Smooth muscle cell (in vitro differentiated cells): ENCODE results near the gene GJB6. TPM values are rescaled to one million over a fixed set of nuclear protein-coding genes. Genes with fewer than 3 reads are reported as not detected.

Source experiments
- DNase-seq: peaks from one replicate; lab custom pipeline; 2025; ENCODE audit not compliant: unreplicated experiment; lab: John Stamatoyannopoulos, UW
- H2AFZ ChIP-seq: fragments of 200-600 bp; sonication (generic); 2 replicates; pipeline ENCODE4 v1.6.0; 2016; ENCODE audit warnings: antibody characterized with exemption, low read depth, mild to moderate bottlenecking
- H3F3A ChIP-seq: fragments of 200-600 bp; sonication (generic); 2 replicates; pipeline ENCODE4 v1.6.0; 2017; ENCODE audit warnings: antibody characterized with exemption, low read depth
- H3K27ac ChIP-seq: fragments of 200-600 bp; sonication (generic); 2 replicates; pipeline ENCODE4 v1.5.1; 2016; ENCODE audit warnings: low read depth, mild to moderate bottlenecking
- H3K27me3 ChIP-seq: fragments of 200-600 bp; sonication (generic); 2 replicates; pipeline ENCODE4 v1.6.1; 2016; ENCODE audit warnings: low read depth, mild to moderate bottlenecking
- H3K36me3 ChIP-seq: fragments of 200-600 bp; sonication (generic); 2 replicates; pipeline ENCODE4 v1.5.1; 2016; ENCODE audit warnings: low read depth
- H3K4me1 ChIP-seq: fragments of 200-600 bp; sonication (generic); 2 replicates; pipeline ENCODE4 v1.5.1; 2016; ENCODE audit warnings: low read depth
- H3K4me2 ChIP-seq: fragments of 200-600 bp; sonication (generic); 2 replicates; pipeline ENCODE4 v1.6.0; 2016; ENCODE audit warnings: mild to moderate bottlenecking
- H3K4me3 ChIP-seq: fragments of 200-600 bp; sonication (generic); 2 replicates; pipeline ENCODE4 v1.5.1; 2016; ENCODE audit warnings: mild to moderate bottlenecking
- H3K79me2 ChIP-seq: fragments of 200-600 bp; sonication (generic); 2 replicates; pipeline ENCODE4 v1.6.0; 2016; ENCODE audit warnings: low read depth, mild to moderate bottlenecking
- H3K9ac ChIP-seq: fragments of 200-600 bp; sonication (generic); 2 replicates; pipeline ENCODE4 v1.6.0; 2016; ENCODE audit warnings: low read depth
- H3K9me3 ChIP-seq: fragments of 200-600 bp; sonication (generic); replicated peaks from 2 replicates; pipeline ENCODE4 v1.5.1; 2016; ENCODE audit warnings: low read depth
- H4K20me1 ChIP-seq: fragments of 200-600 bp; sonication (generic); 2 replicates; pipeline ENCODE4 v1.6.0; 2016; ENCODE audit warnings: low read depth
- WGBS: methylation state at CpG from one replicate; pipeline ENCODE4 v1.1.7; 2016; ENCODE audit warnings: low lambda C conversion rate; 5-methylcytosine and 5-hydroxymethylcytosine counted together
- polyA plus RNA-seq: library from polyadenylated mRNA; unstranded; fragments of >200 nt; fragmentation: Nextera tagmentation; extraction: Ambion mirVana; gene quantifications from 2 replicates; pipeline ENCODE4 v1.2.1, GENCODE V29; 2016
- total RNA-seq: library from RNA; depleted of rRNA; stranded (reverse); fragments of >200 nt; gene quantifications from 2 replicates; pipeline ENCODE4 v1.2.3, GENCODE V29; 2014
- TF ChIP-seq, protein P1 (sequence below): fragments of 200-600 bp; sonication (generic); IDR thresholded peaks from 2 replicates; pipeline ENCODE4 v1.5.1; 2017; ENCODE audit warnings: borderline replicate concordance, mild to moderate bottlenecking, antibody characterized with exemption; ENCODE audit not compliant: insufficient read depth, poor library complexity, severe bottlenecking

Gene GJB6
- total and polyA plus RNA-seq, 2 experiments from 2014 or later: 8.4 to 55.6 TPM

DNA sequence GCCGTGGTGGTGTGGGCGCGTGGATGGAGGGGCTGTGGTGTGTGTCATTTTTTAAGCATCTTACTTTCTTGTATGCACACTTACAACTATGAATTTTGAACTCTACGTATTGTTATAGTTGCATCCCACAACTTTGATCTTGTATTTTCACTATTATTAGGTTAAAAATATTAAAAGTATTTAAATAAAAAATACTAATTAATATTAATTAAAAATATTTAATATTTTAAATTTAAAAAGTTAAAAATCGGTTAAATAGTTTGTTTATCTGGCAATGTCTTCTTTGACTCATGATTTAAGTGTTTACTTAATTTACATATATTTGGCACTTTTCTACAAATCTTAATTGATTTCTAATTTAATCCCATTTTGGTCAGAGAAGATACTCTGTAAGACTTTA is 17.8 kb upstream of the GJB6 start:
- Histone ChIP-seq H3K9me3 (no peaks in the 10 kb centered on the region), H4K20me1 (no peaks in the 10 kb centered on the region), H3K4me1 (no peaks in the 10 kb centered on the region), H3K27me3 (peaks cover under 1% of the 10 kb centered on the region), H3K79me2 (no peaks in the 10 kb centered on the region), H3K4me3 (no peak overlapping the region), H3K9ac (no peak overlapping the region), H2AFZ (no peak overlapping the region), H3F3A (no peaks in the 10 kb centered on the region), H3K36me3 (no peaks in the 10 kb centered on the region), H3K4me2 (no peak overlapping the region), H3K27ac (no peak overlapping the region)
- TF ChIP-seq, protein P1, sequence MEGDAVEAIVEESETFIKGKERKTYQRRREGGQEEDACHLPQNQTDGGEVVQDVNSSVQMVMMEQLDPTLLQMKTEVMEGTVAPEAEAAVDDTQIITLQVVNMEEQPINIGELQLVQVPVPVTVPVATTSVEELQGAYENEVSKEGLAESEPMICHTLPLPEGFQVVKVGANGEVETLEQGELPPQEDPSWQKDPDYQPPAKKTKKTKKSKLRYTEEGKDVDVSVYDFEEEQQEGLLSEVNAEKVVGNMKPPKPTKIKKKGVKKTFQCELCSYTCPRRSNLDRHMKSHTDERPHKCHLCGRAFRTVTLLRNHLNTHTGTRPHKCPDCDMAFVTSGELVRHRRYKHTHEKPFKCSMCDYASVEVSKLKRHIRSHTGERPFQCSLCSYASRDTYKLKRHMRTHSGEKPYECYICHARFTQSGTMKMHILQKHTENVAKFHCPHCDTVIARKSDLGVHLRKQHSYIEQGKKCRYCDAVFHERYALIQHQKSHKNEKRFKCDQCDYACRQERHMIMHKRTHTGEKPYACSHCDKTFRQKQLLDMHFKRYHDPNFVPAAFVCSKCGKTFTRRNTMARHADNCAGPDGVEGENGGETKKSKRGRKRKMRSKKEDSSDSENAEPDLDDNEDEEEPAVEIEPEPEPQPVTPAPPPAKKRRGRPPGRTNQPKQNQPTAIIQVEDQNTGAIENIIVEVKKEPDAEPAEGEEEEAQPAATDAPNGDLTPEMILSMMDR: no peak
- no peak for DNase-seq
- WGBS: 94% methylated on average over 5 of the region's 5 CpGs

DNA sequence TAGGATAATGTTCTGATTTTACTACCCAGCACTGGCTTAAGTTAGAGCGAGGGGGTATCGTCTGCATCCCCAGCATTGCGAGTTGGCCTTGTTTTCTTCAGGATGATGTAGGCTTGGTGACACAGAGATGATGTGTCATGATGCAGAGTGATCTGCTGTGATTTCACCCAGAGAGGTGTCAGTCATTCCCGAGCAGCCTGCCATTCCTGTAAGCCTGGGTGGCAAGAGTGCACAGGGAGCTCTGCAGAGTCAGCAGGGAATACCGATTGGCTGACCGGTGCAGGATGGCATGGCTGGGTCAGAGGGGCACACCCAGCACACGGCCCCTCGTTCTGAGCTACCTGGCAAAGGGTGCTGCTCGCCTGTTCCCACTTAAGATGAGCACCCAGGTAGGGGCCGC is 15.8 kb upstream of the GJB6 start:
- WGBS: 85% methylated on average over 10 of the region's 10 CpGs
- H3F3A ChIP-seq: no peaks in the 10 kb centered on the region
- H3K27ac ChIP-seq: no peak overlapping the region
- H3K4me1 ChIP-seq: no peaks in the 10 kb centered on the region
- H3K4me2 ChIP-seq: no peak overlapping the region
- no peaks in the 10 kb centered on the region for H4K20me1 ChIP-seq
- no peak for DNase-seq
- no peak overlapping the region for H3K9ac ChIP-seq
- H3K27me3 ChIP-seq: no peaks in the 10 kb centered on the region
- TF ChIP-seq, protein P1: no peak
- no peak overlapping the region for H2AFZ ChIP-seq
- no peaks in the 10 kb centered on the region for H3K36me3 ChIP-seq
- H3K9me3 ChIP-seq: no peaks in the 10 kb centered on the region
- H3K4me3 ChIP-seq: no peak overlapping the region
- H3K79me2 ChIP-seq: no peaks in the 10 kb centered on the region

DNA sequence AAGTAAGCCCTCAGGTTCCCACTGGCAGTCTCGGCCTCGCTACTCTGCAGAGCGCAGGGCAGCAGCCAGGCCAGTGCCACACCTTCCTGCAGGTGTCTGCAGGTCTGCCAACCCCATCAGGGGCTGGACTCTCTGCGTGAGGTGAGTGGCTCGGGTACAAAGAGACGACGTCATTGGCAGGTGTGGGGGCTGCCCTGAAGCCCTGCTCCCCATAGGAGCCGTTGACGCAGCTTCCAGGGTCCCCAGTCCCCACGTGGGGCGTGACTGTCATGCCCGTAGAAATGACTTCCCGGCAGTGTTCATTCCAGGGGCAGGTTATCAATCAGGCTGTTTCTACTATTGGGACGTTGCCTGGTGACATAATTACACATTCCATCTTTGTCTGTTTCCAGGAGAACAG is 15.3 kb upstream of the GJB6 start:
- H4K20me1 ChIP-seq: no peaks in the 10 kb centered on the region
- TF ChIP-seq, protein P1: no peak

DNA sequence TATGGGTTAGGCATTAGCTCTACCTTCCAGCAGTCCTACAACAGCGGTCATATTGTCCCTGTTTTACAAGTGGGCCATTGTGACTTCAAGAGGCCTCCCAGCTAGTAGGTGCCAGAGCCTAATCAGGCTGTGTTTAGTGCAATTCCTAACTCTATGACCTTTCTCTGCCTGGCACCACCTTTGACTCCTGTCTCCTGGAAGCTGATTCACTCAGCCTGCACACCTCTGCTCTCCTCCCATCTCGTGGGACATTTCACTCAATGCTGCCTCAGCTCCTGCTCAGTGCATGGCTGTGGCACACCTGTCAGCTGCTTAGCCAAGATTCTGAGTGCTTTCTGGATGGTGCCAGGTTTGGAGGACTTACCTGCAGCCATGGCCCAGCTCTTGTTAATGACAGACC is 9.5 kb upstream of the GJB6 start:
- no peak overlapping the region for H3K9ac ChIP-seq
- no peaks in the 10 kb centered on the region for H3K4me1 ChIP-seq
- H3K4me3 ChIP-seq: no peak overlapping the region
- H2AFZ ChIP-seq: no peak overlapping the region
- 84% methylated on average over 2 of the region's 2 CpGs for WGBS
- no peaks in the 10 kb centered on the region for H3K36me3 ChIP-seq
- DNase-seq: no peak
- no peaks in the 10 kb centered on the region for H3K79me2 ChIP-seq
- no peaks in the 10 kb centered on the region for H3K9me3 ChIP-seq
- no peak overlapping the region for H3K4me2 ChIP-seq
- H4K20me1 ChIP-seq: no peaks in the 10 kb centered on the region
- no peak overlapping the region for H3K27ac ChIP-seq
- TF ChIP-seq, protein P1: no peak
- H3F3A ChIP-seq: no peaks in the 10 kb centered on the region
- H3K27me3 ChIP-seq: peaks cover 12% of the 10 kb centered on the region

More for the DNA sequence above, 15.3 kb upstream of the GJB6 start:
- Histone ChIP-seq H3K9me3 (no peaks in the 10 kb centered on the region), H3K79me2 (no peaks in the 10 kb centered on the region), H3K4me3 (no peak overlapping the region), H3K27ac (no peak overlapping the region), H3K27me3 (no peaks in the 10 kb centered on the region), H3F3A (no peaks in the 10 kb centered on the region), H3K9ac (no peak overlapping the region), H3K36me3 (no peaks in the 10 kb centered on the region), H2AFZ (no peak overlapping the region), H3K4me1 (no peaks in the 10 kb centered on the region), H3K4me2 (no peak overlapping the region)
- 86% methylated on average over 14 of the region's 14 CpGs for WGBS
- no peak for DNase-seq
